Activated T-cell treated with anti-CD3 and anti-CD28 coated beads, Interleukin-2, amount 50 U/mL, for 24 hours (primary cell): Measurements from ENCODE around the gene PTCH1.

Experiments
- DNase-seq: peaks from one replicate; pipeline ENCODE4 v3.0.0-alpha.2; 2020
- H3K27ac Mint-ChIP-seq: 2 replicates; pipeline ENCODE4 v1.8.0; 2020; ENCODE audit warnings: mild to moderate bottlenecking, mixed read lengths
- H3K27me3 Mint-ChIP-seq: 2 replicates; pipeline ENCODE4 v1.8.0; 2020; ENCODE audit warnings: mixed read lengths
- H3K36me3 Mint-ChIP-seq: 2 replicates; pipeline ENCODE4 v1.8.0; 2020; ENCODE audit warnings: low read depth, mixed read lengths
- H3K4me1 Mint-ChIP-seq: 2 replicates; pipeline ENCODE4 v1.8.0; 2020; ENCODE audit warnings: low read depth, mixed read lengths
- H3K4me3 Mint-ChIP-seq: 2 replicates; pipeline ENCODE4 v1.8.0; 2020; ENCODE audit warnings: mild to moderate bottlenecking, moderate library complexity, mixed read lengths
- H3K9me3 Mint-ChIP-seq: 2 replicates; pipeline ENCODE4 v1.8.0; 2020; ENCODE audit warnings: mixed read lengths

The PTCH1 gene

DNA sequence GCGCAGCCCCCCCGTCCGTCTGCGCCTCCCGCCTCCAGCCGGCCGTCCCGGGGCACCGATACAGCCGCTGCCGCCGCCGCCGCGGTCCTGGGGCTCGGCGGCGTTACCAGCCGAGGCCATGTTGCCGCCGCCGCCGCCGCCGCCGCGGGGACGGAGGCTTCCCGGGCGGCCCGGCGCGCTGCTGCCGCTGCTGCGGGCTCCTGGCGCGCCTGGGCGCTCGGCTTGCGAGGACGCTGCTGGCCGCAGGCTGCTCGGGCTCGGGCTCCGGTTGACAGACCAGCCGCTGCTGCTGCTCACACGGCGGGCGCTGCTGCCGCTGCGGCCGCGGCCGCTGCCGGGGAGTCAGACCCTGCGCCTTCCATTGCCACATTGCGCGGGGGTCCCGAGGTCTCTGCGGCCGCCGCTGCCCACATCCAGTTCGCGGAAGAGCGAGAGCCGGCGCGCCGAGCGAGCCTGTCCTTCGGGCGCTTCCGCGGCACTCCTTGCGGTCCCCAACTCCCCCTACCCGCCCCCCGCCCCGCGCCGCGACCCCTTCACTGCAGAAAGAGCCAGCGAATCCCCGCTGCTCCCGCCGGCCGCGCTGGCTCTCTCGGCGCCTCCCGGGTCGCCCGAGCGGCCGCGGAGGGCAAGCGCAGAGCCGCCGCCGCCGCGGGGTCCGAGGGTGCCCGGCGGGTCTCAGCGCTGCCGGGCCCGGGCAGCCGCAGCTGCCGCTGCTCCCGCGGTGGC, 8.4 kb downstream of the PTCH1 start:
- DNase-seq: peak; percentile 54
- Mint-ChIP-seq H3K4me3 (peak overlapping the region; percentile 86), H3K36me3 (peaks cover 10% of the 10 kb centered on the region), H3K9me3 (no peaks in the 10 kb centered on the region), H3K27me3 (peaks cover 8% of the 10 kb centered on the region), H3K27ac (no peak overlapping the region), H3K4me1 (peaks cover 56% of the 10 kb centered on the region)

DNA sequence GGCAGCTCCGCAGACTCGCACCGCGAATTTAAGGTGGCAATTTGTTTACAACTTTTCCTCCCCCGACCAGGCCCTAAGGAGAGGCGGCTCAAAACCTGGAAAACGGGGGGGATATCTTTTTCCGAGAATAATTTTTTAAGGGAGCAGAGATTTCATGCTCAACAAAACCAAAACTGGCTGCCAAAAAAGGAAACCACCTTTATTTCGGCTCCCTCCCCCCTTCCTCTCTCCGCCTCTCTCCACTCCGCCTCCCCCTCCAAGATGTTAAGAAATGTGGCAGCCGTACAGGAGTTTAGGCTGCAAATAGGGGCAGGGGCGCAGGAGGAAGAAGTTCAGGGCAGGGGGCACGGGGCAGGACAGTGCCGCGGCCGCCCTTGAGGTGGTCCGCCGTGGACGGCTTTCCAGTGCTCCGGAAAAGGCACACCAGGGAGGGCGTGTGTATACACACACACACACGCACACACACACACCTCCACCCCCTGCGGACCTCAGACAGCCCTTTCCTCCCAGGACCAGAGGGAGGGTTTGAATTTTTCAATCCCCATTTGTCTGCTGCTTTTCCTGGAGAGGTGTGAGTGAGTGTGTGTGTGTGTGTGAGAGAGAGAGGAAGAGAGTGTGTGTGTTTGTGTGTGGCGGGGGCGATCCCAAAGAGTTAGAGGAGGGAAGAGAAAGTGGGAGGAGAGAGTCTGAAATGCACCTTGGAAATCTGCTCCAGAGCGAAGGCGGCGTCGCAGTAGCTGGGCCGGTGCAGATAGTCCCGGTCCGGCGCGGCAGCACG, 9.1 kb downstream of the PTCH1 start:
- Mint-ChIP-seq H3K36me3 (peaks cover 7% of the 10 kb centered on the region), H3K27me3 (peaks cover 3% of the 10 kb centered on the region), H3K9me3 (no peaks in the 10 kb centered on the region), H3K4me3 (peak overlapping the region; percentile 83), H3K4me1 (peaks cover 58% of the 10 kb centered on the region), H3K27ac (peak overlapping the region; percentile 72)
- DNase-seq: peak; percentile 68

DNA sequence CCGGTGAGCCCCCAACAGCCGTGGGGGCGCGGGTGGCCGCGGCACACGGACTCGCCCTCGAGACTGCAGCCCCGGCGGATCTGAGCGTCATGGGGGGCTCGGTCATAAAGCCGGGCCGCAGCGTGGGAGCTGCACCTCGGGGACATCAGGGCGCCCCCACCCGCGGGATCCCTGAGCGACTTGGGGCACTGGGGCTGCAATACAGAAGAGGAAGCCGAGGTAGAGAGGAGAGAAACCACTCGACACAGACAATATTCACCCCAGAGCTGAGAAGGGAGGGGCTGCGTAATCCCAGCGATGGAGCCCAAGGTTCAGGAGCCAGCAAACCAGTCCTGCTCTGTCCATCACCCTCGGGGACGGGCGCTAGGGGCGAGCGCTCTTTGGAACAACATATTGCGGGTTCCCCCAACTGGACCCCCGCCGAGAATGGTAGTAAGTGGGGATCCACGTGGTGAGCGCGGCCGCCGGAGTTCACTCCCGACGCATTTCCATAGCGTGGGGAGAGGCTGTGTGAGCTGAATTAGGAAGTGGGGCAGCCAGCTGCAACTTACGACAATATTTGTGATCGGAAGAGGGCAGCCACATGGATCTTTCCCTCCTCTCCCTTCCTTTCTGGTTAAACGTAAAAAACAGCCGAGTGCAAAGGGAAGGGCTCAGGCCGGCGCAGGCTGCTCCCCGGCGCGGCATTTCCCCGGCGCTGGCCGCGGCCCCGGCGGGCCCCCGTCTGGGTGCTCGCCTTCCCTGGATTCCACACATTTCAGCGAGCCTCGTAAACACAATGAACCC, 9.9 kb downstream of the PTCH1 start:
- H3K4me1 Mint-ChIP-seq: peaks cover 58% of the 10 kb centered on the region
- H3K27me3 Mint-ChIP-seq: peaks cover 3% of the 10 kb centered on the region
- peak overlapping the region; percentile 83 for H3K4me3 Mint-ChIP-seq
- H3K36me3 Mint-ChIP-seq: peaks cover 5% of the 10 kb centered on the region
- H3K9me3 Mint-ChIP-seq: no peaks in the 10 kb centered on the region
- DNase-seq: peak; percentile 69
- peak overlapping the region; percentile 72 for H3K27ac Mint-ChIP-seq

DNA sequence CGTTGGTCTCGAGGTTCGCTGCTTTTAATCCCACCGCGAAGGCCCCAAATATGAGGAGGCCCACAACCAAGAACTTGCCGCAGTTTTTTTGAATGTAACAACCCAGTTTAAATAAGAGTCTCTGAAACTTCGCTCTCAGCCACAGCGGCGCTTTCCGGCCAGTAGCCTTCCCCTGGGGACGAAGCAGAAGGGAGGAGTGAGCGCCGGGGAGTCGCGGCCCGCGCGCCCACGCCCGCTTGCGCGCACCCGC, 10.4 kb downstream of the PTCH1 start:
- DNase-seq: no peak
- H3K4me1 Mint-ChIP-seq: peaks cover 56% of the 10 kb centered on the region

DNA sequence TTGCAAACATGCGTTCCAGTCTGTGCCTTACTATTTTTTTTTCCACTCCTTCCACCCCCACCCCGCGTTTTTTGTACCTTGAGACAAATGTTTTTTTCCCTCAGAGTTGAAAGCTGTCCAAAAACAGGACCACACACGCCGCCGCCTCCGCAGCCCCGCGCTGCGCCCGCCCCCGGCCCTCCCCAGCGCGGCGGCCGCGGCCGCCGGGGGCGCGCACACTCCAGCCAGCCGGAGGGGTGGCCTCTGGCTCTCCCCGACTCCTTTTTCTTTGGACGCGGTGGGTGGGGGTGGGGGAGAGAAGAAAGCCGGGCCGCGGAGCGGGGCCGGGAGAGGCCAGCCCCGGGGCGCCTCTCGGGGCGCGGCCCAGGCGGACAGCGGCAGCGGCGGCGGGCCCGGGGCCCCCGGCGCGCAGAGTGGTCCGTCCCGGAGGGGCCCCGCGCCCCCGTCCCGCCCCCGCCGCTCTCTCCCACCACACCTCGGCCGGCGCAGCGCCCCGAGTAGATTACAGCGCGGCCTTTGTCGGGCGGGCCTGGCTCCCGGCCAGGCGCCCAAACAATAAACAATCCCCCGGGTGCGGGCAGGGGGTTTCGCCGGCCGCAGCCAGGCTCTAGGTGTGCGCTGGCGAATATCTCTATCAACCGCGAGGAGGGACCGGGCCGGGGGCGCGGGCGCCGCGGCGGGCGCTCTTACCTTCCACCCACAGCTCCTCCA, 10.9 kb downstream of the PTCH1 start:
- DNase-seq: peak; percentile 65
- peaks cover 57% of the 10 kb centered on the region for H3K4me1 Mint-ChIP-seq
- no peaks in the 10 kb centered on the region for H3K9me3 Mint-ChIP-seq
- H3K27ac Mint-ChIP-seq: peak overlapping the region; percentile 74
- peak overlapping the region; percentile 83 for H3K4me3 Mint-ChIP-seq
- peaks cover 3% of the 10 kb centered on the region for H3K27me3 Mint-ChIP-seq
- no peaks in the 10 kb centered on the region for H3K36me3 Mint-ChIP-seq

More for the DNA sequence above, 10.4 kb downstream of the PTCH1 start:
- peaks cover 3% of the 10 kb centered on the region for H3K27me3 Mint-ChIP-seq
- H3K9me3 Mint-ChIP-seq: no peaks in the 10 kb centered on the region
- H3K4me3 Mint-ChIP-seq: peak overlapping the region; percentile 83
- H3K27ac Mint-ChIP-seq: peak overlapping the region; percentile 74
- peaks cover 1% of the 10 kb centered on the region for H3K36me3 Mint-ChIP-seq

DNA sequence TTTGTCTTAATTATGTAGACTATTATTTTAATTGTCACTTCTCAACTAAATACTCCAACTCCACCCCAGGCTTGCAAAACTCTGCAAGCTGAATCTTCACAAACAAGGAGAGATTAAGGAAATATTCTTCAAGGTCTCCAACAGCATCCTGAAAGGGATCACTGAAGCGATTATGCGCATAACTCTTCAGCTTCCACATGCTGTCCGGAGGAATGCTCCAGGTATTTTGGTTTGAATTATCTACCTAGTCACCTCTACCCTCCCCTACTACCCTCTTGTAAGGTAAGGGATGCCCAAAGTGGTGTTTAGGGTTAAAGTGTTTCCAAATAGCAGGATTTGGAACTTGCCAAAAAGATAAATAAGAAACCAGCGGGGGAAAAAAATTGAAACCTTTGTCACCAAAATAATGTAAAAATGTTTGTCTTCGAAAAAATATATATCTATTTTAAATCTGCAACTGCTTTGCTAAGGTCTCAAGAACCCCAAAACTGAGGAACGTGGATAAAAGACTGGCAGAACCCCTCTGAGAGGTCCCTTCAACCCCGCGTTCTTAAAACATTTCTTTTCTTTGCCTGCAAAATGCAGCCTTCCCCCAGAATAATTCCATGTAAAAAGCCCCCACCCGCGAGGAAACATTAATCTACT, 11.6 kb downstream of the PTCH1 start:
- Mint-ChIP-seq H3K27ac (peak overlapping the region; percentile 44), H3K9me3 (no peaks in the 10 kb centered on the region), H3K4me1 (peaks cover 54% of the 10 kb centered on the region), H3K27me3 (peaks cover 3% of the 10 kb centered on the region), H3K4me3 (peak overlapping the region; percentile 78), H3K36me3 (no peaks in the 10 kb centered on the region)
- no peak for DNase-seq

DNA sequence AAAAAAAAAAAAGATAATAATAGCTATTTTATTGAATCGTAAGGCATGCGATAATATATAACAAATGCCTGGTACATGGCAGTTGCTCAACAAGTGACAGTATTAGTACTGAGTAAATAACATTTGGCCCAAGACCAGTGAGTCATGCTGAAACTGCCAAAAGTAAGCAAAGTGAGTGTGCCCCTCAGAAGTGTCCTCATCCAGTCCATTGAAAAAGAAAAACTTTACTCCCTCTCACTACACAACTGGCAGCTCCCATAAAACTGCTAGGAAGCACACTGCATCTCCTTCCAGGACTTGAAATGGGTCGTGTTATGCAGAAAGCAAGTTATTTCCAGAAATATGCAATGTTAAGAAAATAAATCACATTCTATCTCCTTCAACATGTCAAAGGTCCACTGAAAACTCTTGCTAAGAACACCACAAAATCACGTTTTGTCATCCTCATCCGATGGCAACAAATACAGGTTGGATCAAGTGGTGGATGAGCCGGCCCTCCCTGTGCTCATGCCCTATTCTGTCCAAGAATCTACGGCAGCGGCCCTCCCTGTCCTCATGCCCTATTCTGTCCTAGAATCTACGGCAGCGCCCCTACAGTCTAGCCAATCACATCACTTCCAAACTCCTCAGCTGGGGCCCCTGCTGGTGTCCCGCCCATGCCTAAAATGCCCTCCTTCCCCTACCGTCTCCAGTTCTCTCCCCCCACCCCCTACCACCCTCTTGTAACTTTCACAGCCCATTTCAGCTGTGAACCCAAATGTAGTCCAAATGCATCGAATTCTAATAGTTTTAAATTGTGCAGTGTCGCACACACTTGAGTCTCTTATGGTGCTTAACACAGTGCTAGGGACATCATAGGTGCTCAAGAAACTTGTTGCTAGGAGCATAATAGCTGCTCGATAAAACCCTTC, 12.5 kb downstream of the PTCH1 start:
- H3K4me1 Mint-ChIP-seq: peaks cover 47% of the 10 kb centered on the region
- no peak overlapping the region for H3K27ac Mint-ChIP-seq
- H3K36me3 Mint-ChIP-seq: no peaks in the 10 kb centered on the region
- H3K9me3 Mint-ChIP-seq: no peaks in the 10 kb centered on the region
- no peak for DNase-seq
- H3K4me3 Mint-ChIP-seq: no peak overlapping the region
- H3K27me3 Mint-ChIP-seq: peaks cover under 1% of the 10 kb centered on the region

DNA sequence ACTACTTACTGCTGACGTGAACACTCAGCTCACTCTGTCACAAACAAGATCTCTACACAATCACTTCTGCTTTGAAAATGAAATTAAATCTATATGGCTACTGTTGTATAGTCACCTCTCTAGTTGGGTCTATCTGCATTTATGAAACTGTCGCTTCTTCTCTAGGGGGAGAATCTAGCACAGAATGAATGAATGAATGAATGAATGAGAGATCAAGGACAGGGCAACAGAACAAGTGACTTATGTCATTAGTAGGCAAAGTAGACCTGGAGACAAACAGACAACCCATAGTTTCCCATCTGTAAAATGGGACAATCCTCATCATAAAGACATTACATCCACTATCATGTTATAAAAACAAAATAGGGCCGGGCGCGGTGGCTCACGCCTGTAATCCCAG, 13.4 kb downstream of the PTCH1 start:
- peaks cover 52% of the 10 kb centered on the region for H3K4me1 Mint-ChIP-seq
- no peak overlapping the region for H3K27ac Mint-ChIP-seq

DNA sequence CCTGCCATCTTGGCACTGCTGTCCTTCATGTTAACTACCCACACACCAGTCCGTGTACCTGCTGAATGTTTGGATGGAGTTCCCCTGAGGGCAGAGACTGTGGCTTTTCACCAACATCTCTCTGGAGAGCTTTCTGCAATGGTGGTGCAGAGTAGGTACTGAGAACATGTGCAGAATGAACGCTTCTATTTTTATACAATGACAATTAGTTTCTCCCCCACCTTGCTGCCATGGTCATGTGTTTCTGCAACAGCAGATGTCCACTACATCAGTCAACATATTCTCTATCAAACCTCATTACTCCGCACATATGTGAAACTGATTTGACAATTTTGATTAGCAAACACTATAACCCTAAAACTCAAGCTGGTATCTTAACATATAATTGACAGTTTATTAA, 14.5 kb downstream of the PTCH1 start:
- H3K27ac Mint-ChIP-seq: no peak overlapping the region
- peaks cover 58% of the 10 kb centered on the region for H3K4me1 Mint-ChIP-seq
- no peaks in the 10 kb centered on the region for H3K36me3 Mint-ChIP-seq
- H3K27me3 Mint-ChIP-seq: no peaks in the 10 kb centered on the region
- H3K9me3 Mint-ChIP-seq: no peaks in the 10 kb centered on the region
- no peak overlapping the region for H3K4me3 Mint-ChIP-seq
- DNase-seq: no peak

More for the DNA sequence above, 13.4 kb downstream of the PTCH1 start:
- H3K9me3 Mint-ChIP-seq: no peaks in the 10 kb centered on the region
- H3K36me3 Mint-ChIP-seq: no peaks in the 10 kb centered on the region
- H3K4me3 Mint-ChIP-seq: no peak overlapping the region
- H3K27me3 Mint-ChIP-seq: no peaks in the 10 kb centered on the region
- DNase-seq: no peak

DNA sequence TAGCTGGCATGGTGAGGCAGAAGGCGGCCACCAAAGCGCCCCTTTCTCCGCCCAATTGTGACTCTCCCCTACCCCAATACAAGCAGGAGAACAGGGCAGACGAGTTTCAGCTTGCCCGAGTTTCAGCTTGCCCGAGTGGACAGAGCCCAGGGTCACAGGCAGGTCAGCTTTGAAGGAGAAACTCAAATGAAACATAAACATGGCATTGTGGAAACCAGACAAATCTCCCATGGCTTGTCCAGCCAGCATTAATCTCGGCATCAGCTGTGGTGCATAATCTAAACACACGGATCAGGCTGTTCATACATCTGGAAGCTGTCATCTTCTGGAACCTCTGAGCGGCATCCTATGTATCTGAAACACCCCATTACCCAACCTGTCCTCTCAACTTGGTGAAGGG, 16.9 kb downstream of the PTCH1 start:
- Mint-ChIP-seq H3K9me3 (no peaks in the 10 kb centered on the region), H3K27ac (no peak overlapping the region), H3K36me3 (no peaks in the 10 kb centered on the region), H3K27me3 (no peaks in the 10 kb centered on the region), H3K4me1 (peaks cover 70% of the 10 kb centered on the region), H3K4me3 (no peak overlapping the region)
- DNase-seq: no peak

DNA sequence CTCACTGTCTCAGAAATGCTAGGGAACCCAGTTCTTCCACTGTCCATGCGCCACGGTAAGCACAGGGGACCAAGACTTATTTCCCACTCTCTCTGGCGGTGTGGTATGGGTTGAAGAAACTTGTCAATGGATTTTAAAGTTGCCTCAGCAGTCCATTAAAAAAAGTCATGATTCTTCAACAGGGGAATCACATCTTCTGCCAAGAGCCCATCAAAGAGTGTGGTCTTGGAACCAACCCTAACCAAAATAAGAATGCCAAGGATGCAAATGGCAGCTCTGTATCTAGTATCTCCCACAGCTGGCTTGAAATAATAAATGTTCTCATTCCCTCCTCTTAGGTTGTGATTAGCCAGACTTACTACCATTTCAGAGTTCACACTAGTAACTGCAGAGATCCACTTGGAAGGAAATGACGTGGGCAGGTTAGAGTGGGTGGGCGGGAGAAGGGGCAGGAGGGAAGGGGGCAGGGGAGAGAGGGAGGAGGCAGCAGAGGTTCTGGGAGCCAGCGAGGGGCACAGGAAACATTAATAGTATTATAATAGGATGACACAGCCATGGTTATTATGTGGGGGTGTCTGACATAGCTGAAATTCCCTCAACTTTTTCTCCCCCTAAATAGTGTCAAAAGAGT, 17.6 kb downstream of the PTCH1 start:
- H3K27ac Mint-ChIP-seq: no peak overlapping the region
- H3K27me3 Mint-ChIP-seq: no peaks in the 10 kb centered on the region
- DNase-seq: no peak
- H3K9me3 Mint-ChIP-seq: no peaks in the 10 kb centered on the region
- no peak overlapping the region for H3K4me3 Mint-ChIP-seq
- no peaks in the 10 kb centered on the region for H3K36me3 Mint-ChIP-seq
- peaks cover 70% of the 10 kb centered on the region for H3K4me1 Mint-ChIP-seq

DNA sequence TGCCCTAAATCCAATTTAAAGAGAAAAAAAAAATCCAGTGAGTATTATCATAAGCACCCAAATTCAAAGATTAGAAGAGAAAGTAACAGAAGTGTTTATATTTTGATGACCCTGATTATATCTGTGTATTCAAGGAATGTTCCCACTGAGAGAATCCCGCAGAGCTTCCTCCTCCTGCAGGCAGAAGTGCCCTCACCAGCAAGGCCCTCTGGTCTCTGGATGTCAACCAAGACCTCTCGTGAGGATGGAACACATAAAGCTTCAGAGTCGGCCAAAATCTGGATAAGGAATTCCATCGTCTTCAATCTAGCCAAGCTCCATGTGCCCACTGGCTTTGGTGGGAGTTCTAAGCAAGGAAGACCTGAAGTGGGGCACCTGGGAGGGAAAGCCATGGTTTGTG, 18.1 kb downstream of the PTCH1 start:
- Mint-ChIP-seq H3K27me3 (no peaks in the 10 kb centered on the region), H3K4me3 (no peak overlapping the region), H3K27ac (no peak overlapping the region), H3K4me1 (peaks cover 72% of the 10 kb centered on the region), H3K9me3 (no peaks in the 10 kb centered on the region), H3K36me3 (no peaks in the 10 kb centered on the region)
- no peak for DNase-seq

DNA sequence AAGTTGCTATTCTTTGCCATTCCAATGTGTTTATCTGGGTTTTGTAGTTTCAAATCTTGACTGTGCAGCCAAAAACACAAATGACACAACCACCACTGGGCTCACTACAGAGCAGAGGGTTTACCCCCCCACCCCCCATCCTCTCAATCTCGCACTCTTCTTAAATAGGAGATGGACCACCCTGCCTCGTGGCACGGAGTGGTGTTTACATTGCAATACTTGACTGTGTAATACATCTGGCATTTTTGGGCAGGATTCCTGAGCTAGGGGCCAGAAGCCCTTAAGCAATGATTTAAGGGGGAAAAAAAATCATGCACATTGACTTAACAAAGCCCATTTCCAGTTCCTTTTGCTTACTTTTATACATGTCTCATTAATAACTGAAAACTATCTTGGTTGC, 19.0 kb downstream of the PTCH1 start:
- DNase-seq: no peak
- no peaks in the 10 kb centered on the region for H3K9me3 Mint-ChIP-seq
- H3K27ac Mint-ChIP-seq: no peak overlapping the region
- no peaks in the 10 kb centered on the region for H3K27me3 Mint-ChIP-seq
- H3K4me3 Mint-ChIP-seq: no peak overlapping the region
- H3K4me1 Mint-ChIP-seq: peaks cover 74% of the 10 kb centered on the region
- H3K36me3 Mint-ChIP-seq: no peaks in the 10 kb centered on the region
